Activated CD4-positive, alpha-beta memory T cell treated with anti-CD3 and anti-CD28 coated beads for 36 hours (primary cell): ENCODE measurements around the gene ADD3. TPM values are rescaled to one million over a fixed set of nuclear protein-coding genes. Genes with fewer than 3 reads are reported as not detected.

Experiments
- CTCF ChIA-PET: fragments of 350-600 bp; sonication (Branson Sonifier 250); formaldehyde crosslinking; loops from one replicate; lab custom pipeline; 2021; ENCODE audit warnings: antibody characterized with exemption, inconsistent platforms; lab: Charles Lee
- POLR2A ChIA-PET: fragments of 350-600 bp; sonication (Branson Sonifier 250); formaldehyde crosslinking; loops from one replicate; lab custom pipeline; 2021; ENCODE audit warnings: antibody characterized with exemption; lab: Charles Lee
- DNase-seq: peaks from one replicate; pipeline ENCODE4 v3.0.0-alpha.2; 2020
- H3K27ac Mint-ChIP-seq: one replicate; pipeline ENCODE4 v1.8.0; 2021; ENCODE audit warnings: mixed read lengths
- H3K27me3 Mint-ChIP-seq: one replicate; pipeline ENCODE4 v1.8.0; 2021; ENCODE audit warnings: mixed read lengths
- H3K36me3 Mint-ChIP-seq: one replicate; pipeline ENCODE4 v1.8.0; 2021; ENCODE audit warnings: mixed read lengths
- H3K4me1 Mint-ChIP-seq: one replicate; pipeline ENCODE4 v1.8.0; 2021; ENCODE audit warnings: low read depth, mixed read lengths
- H3K4me3 Mint-ChIP-seq: one replicate; pipeline ENCODE4 v1.8.0; 2021; ENCODE audit warnings: mild to moderate bottlenecking, mixed read lengths
- H3K9me3 Mint-ChIP-seq: one replicate; pipeline ENCODE4 v1.8.0; 2021; ENCODE audit warnings: mixed read lengths
- intact Hi-C: fragments of 100-400 bp; cut with micrococcal nuclease; formaldehyde crosslinking; loops from one replicate; pipeline ENCODE4 v1.15.1; 2023
- total RNA-seq, 2 experiments: library from RNA; stranded (reverse); gene quantifications; one replicate each; pipeline ENCODE4 v1.2.3, GENCODE V29; 2021

The ADD3 gene
- total RNA-seq, 2 experiments from 2014 or later: 92.3 to 93.3 TPM

DNA sequence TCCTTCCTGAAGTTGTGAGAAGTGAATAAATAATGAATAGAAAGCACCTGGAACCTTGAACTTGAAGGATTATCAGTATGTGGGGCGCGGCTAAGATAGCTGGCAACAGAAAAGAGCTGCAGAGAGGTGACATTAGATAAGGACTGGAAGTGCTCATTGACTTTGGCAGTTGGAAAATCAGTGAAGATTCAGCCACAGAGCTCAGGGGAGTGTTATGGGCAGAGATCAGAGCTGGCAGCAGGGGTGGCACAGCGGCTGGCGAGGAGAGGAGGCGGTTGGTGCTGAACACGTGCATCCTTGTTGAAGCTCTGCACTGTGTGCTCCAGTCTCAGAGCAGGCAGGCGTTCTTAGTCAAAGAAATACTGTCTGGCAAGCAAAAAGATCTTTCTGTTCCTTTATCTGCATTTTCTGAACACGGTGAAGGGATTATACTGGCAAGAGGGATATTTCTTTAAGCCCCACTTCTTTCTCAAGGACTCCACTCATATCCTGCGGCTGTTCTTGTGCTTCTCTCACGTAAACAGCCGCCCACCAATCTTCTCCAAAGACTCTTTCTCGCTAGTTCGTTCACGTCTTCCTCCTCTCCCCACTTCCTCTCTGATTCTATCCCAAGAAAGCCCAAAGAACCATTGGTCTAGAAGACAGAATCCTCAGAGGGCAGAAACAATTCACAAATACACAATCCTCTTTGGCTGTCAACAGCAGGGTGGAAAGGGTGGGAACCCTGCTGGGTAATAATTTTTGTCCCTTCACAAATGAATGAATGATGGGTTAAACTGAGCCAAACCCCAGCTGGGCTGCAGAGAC is 38.6 kb upstream of the ADD3 start:
- no peak overlapping the region for H3K27ac Mint-ChIP-seq
- POLR2A ChIA-PET: no interaction called here
- no peaks in the 10 kb centered on the region for H3K27me3 Mint-ChIP-seq
- CTCF ChIA-PET: interaction anchor here (1.2 to 1.3 kb wide), 2 partner anchors 9 to 12 kb away, joined by 5 read pairs; no protein-coding TSS in a partner anchor
- no peaks in the 10 kb centered on the region for H3K36me3 Mint-ChIP-seq
- no peaks in the 10 kb centered on the region for H3K9me3 Mint-ChIP-seq
- no peaks in the 10 kb centered on the region for H3K4me1 Mint-ChIP-seq
- H3K4me3 Mint-ChIP-seq: no peak overlapping the region
- intact Hi-C loops: no loop called here
- no peak for DNase-seq

DNA sequence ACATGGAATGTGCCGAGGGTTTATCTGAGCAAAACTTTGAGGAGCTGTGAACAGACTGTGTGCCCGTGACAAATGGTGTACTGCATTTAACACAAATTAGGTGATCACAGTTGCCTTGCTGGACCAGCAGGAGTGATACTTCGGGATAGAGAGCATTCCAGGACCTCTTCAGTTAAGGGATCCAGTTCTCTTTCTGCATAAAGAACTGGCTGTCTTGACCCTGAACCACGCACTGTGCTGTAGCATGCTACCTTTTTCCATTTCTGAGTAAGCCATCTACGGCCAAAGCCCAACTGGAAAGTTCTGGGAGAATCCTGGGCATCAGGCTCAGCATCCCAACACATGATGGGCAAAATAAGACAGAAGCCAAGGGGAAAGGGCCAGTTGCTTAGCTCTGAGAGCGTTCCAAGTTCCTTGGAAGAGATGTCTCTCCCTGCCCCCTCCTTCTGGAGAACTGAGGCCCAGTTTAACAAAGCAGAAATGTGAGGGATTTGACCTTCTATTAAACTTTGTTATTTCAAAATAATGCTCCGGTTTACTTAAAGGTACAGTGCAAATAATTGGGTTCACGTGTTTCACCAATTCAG is 37.9 kb upstream of the ADD3 start:
- no peak for DNase-seq
- Mint-ChIP-seq H3K4me1 (no peaks in the 10 kb centered on the region), H3K27me3 (no peaks in the 10 kb centered on the region), H3K36me3 (no peaks in the 10 kb centered on the region), H3K9me3 (no peaks in the 10 kb centered on the region), H3K27ac (no peak overlapping the region), H3K4me3 (no peak overlapping the region)
- CTCF ChIA-PET: no interaction called here
- POLR2A ChIA-PET: no interaction called here
- intact Hi-C loops: no loop called here

DNA sequence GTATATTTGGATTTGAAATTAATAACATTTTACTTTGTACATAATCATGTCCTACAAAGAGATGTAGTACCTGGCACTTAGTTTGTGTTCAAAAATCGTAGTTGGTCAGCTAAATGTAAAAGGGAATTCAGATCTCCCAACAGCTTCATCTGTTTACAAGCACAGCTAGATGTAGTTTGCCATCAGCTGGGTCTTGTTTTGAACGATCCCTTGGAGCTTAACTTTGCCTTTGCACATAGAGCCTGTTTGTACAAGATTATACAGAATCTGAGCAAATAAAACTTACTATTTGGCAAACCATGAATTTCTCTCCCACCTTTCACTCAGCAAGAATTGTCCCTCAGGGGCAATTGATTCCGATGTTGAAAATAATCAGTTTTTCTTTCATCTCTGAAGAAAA is 36.1 kb upstream of the ADD3 start:
- Mint-ChIP-seq H3K36me3 (no peaks in the 10 kb centered on the region), H3K4me1 (no peaks in the 10 kb centered on the region), H3K4me3 (no peak overlapping the region), H3K27ac (no peak overlapping the region), H3K9me3 (no peaks in the 10 kb centered on the region), H3K27me3 (no peaks in the 10 kb centered on the region)
- intact Hi-C loops: no loop called here
- ChIA-PET CTCF (no interaction called here), POLR2A (no interaction called here)
- no peak for DNase-seq

DNA sequence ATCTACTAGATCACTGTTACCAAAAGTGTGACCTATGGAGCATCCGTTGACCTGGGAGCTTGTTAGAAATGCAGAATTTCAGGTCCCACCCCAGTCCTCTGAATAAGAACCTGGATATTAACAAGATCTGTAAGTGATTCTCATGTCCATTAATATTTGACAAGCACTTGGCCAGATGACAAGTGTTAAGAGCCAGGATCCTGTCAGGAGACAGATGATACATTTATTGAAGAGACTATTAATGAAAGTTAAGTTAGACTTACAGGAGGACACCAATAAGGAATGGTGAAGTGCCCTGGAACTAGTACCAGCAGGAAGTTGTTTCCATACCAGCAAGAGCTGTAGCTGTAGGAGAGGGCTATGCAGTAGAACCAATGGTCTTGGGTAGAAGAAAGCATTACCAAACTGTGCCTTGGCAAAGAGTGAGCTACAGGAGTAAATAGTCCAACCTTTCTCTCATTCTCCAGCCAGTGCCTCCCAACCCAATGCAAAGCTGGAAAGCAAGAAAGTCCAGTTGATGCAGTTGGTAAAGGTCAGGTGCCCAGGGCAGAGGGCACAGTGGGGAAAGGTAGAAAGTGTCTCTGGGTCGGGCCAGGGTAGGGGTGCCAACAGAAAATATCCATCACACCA is 35.3 kb upstream of the ADD3 start:
- H3K36me3 Mint-ChIP-seq: no peaks in the 10 kb centered on the region
- CTCF ChIA-PET: interaction anchor here (2.0 kb wide), 1 partner anchor 88 kb away, joined by 4 read pairs; no protein-coding TSS in a partner anchor

DNA sequence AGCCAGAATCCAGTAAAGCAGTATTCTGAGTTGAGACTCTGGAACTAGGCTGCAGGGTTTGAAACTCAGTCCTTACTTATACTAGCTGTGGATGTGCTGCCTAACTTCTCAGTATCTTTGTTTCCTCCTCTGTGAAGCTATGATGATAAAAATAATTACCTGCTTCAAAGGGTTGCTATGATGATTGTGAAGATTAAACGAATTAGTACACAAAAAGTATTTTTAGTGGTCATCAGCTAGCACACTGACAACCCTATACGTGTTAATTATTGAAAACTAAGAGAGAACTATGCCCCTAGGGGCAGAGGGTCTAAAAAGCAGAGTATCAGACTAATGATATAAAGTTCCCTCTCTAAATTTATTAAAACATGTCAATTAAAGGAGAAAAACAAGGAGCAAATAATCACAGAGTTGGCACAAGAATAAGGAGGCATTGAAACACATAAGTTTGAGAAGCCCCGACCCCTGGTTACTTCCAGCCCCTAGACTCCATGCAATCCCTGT is 34.4 kb upstream of the ADD3 start:
- DNase-seq: no peak
- Mint-ChIP-seq H3K4me1 (no peaks in the 10 kb centered on the region), H3K36me3 (no peaks in the 10 kb centered on the region), H3K27ac (no peak overlapping the region), H3K27me3 (no peaks in the 10 kb centered on the region), H3K4me3 (no peak overlapping the region), H3K9me3 (no peaks in the 10 kb centered on the region)
- CTCF ChIA-PET: interaction anchor here (0.6 to 2.0 kb wide), 2 partner anchors 89 to 161 kb away, joined by 3 to 4 read pairs; no protein-coding TSS in a partner anchor
- intact Hi-C loops: no loop called here
- POLR2A ChIA-PET: no interaction called here

More for the DNA sequence above, 35.3 kb upstream of the ADD3 start:
- H3K4me1 Mint-ChIP-seq: no peaks in the 10 kb centered on the region
- H3K27me3 Mint-ChIP-seq: no peaks in the 10 kb centered on the region
- POLR2A ChIA-PET: no interaction called here
- no peak overlapping the region for H3K4me3 Mint-ChIP-seq
- H3K27ac Mint-ChIP-seq: no peak overlapping the region
- intact Hi-C loops: no loop called here
- DNase-seq: no peak
- H3K9me3 Mint-ChIP-seq: no peaks in the 10 kb centered on the region

DNA sequence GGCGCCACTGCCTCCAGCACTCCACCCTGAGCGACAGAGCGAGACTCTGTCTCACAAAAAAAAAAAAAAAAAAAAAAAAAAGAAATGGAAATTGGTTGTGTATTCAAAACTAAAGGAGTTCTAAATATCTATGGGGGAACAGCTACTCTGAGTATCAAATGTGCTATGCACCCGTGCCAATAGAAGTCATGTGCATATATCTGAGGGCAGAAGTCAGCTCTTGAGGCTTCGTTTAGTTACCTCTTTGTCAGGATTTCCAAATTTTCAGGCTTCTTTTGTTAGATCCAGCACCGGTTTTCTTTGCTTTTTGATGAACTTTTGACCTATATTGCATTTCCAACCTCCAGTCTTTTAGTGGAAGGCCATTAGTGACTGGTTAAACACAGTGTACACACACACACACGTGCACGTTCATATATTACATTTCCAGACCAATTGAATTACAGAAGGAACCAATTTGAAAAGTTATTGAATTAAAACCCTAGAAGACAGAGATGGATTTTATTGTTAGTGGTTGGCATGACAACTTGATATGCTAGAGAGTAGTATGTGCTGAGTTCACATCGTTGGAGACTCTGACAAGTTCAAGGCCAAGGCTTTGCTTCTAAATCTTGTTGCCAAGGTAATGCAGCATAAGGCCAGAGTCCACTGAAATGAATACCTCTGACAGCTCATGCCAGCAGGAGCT is 33.1 kb upstream of the ADD3 start:
- no peak for DNase-seq
- H3K36me3 Mint-ChIP-seq: no peaks in the 10 kb centered on the region
- H3K4me3 Mint-ChIP-seq: no peak overlapping the region
- POLR2A ChIA-PET: no interaction called here
- H3K4me1 Mint-ChIP-seq: peaks cover 4% of the 10 kb centered on the region
- intact Hi-C loops: no loop called here
- H3K27me3 Mint-ChIP-seq: no peaks in the 10 kb centered on the region
- CTCF ChIA-PET: interaction anchor here (0.7 to 2.0 kb wide), 3 partner anchors 13 to 214 kb away, joined by 3 to 4 read pairs (median 4); no protein-coding TSS in a partner anchor
- no peak overlapping the region for H3K27ac Mint-ChIP-seq
- no peaks in the 10 kb centered on the region for H3K9me3 Mint-ChIP-seq

DNA sequence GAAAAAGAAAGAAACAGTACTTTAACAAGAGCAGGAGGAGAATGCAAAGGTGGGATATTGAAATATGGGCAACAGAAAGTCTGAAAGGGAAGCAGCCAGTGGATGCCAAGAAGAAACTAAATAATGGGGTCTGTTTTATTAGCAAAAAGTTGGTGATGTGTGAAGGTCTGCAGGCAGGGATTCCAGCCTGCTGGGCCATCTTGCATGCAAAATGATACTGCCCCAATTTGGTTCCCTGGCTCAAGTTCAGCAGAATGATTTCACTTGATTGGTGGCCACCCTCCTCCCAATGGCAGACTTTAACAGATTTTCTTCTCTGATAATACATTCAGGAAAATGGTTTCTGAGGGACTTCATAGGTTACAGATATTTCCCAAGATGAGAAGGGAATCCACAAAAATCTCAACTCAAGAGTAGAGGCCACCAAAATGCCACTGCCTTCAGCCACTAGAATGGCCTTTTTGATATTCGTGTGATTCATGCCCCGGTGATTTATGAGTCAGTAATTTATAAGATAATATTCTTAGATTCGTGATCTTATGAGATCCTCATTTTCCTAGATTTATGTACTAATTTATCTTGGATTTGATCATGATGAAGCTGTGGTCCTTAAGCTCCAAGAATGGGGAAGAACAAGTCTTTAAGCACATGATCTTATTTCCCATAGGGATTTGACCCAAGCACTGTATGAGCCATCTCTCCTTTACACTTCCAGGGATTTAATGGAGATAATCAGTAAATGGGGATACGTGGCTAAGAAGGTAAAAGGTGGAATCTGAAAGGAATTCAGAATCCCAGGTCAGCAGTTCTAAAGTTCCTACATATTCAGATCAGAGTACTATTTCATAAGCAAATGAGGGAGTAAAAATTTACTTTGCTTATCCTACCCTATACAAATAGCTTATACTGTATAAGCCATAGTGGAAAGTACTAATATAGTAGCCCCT is 32.3 kb upstream of the ADD3 start:
- no peak for DNase-seq
- intact Hi-C loops: no loop called here
- Mint-ChIP-seq H3K4me1 (peaks cover 4% of the 10 kb centered on the region), H3K27ac (no peak overlapping the region), H3K36me3 (no peaks in the 10 kb centered on the region), H3K4me3 (no peak overlapping the region), H3K27me3 (no peaks in the 10 kb centered on the region), H3K9me3 (no peaks in the 10 kb centered on the region)
- ChIA-PET CTCF (interaction anchor here (0.7 to 3.6 kb wide), 6 partner anchors 13 to 213 kb away, joined by 3 to 17 read pairs (median 4); no protein-coding TSS in a partner anchor), POLR2A (interaction anchor here (1.0 kb wide), 1 partner anchor 65 kb away, joined by 4 read pairs; no protein-coding TSS in a partner anchor)

DNA sequence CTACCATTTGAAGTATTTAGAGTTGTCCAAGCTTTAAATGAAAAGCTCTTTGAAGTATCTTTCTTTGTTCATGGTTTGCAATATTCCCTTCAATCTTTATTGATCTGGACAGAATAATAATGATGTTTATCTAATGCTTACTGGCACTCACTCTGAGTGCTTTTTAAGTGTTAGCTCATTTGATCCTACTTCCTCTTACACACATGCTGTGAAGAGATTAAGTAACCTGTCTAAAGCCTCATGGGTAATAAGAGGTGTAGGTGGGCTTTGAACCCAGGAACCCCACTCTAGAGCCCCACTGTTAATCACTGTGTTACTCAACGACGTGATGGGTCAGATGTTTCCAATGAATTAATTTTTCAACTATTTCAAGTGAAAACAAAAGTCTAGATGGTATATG is 31.1 kb upstream of the ADD3 start:
- CTCF ChIA-PET: interaction anchor here (0.8 to 3.6 kb wide), 9 partner anchors 14 to 162 kb away, joined by 3 to 17 read pairs (median 3); no protein-coding TSS in a partner anchor
- Mint-ChIP-seq H3K36me3 (no peaks in the 10 kb centered on the region), H3K4me3 (no peak overlapping the region), H3K9me3 (no peaks in the 10 kb centered on the region), H3K27ac (no peak overlapping the region), H3K27me3 (no peaks in the 10 kb centered on the region), H3K4me1 (peaks cover 4% of the 10 kb centered on the region)
- POLR2A ChIA-PET: interaction anchor here (1.0 kb wide), 1 partner anchor 66 kb away, joined by 4 read pairs; no protein-coding TSS in a partner anchor
- DNase-seq: no peak
- intact Hi-C loops: no loop called here

DNA sequence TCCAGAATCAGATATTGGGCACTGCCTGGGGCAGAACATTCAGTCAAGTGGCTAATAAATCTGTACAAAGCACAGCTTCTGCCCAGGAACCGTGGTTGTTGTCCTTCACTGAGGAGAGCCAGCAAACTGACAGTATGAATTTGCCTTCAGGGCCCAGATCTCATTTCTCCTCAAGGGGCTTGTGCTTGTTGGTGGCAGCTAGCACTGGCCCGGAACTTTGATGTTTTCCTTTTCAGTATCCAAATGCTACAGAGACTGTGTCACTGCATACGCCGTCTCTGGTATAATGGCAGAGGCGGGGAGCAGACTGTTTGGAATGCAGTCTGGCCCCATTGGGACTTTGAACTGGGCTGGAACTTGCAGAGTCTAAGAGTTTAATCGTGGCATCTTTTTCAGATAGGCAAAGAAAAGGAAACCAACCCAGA is 30.4 kb upstream of the ADD3 start:
- no peaks in the 10 kb centered on the region for H3K36me3 Mint-ChIP-seq
- ChIA-PET CTCF (interaction anchor here (0.5 to 3.6 kb wide), 16 partner anchors 15 to 161 kb away, joined by 3 to 23 read pairs (median 4); partner anchors contain the start of gene ADD3), POLR2A (no interaction called here)
- intact Hi-C loops: no loop called here
- H3K27me3 Mint-ChIP-seq: no peaks in the 10 kb centered on the region
- peaks cover 4% of the 10 kb centered on the region for H3K4me1 Mint-ChIP-seq
- no peak for DNase-seq
- no peak overlapping the region for H3K27ac Mint-ChIP-seq
- no peak overlapping the region for H3K4me3 Mint-ChIP-seq
- no peaks in the 10 kb centered on the region for H3K9me3 Mint-ChIP-seq

DNA sequence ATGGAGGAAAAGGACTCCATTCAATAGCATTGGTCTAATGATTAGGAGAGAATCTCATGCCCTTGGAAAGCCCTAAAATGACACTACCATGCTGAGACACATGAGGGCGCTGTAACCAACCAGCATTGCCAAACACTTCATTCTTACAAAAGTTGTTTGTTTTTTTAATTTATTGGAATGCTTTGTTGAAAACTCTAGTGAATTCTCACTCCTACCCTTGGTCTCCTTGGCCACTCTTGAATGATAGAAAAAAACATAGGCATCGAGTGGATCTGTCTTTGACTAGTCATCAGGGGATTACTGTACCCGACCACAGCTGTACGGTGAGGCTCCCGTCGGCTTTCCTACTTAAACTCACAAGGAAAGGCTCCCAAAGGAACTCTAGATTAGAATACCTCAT is 29.3 kb upstream of the ADD3 start:
- no peaks in the 10 kb centered on the region for H3K9me3 Mint-ChIP-seq
- POLR2A ChIA-PET: no interaction called here
- intact Hi-C loops: loop anchor here (1.0 to 2.0 kb wide), 4 partner anchors 32 to 158 kb away; no protein-coding TSS in a partner anchor
- no peaks in the 10 kb centered on the region for H3K36me3 Mint-ChIP-seq
- H3K27ac Mint-ChIP-seq: no peak overlapping the region
- no peak overlapping the region for H3K4me3 Mint-ChIP-seq
- no peaks in the 10 kb centered on the region for H3K27me3 Mint-ChIP-seq
- H3K4me1 Mint-ChIP-seq: peaks cover 4% of the 10 kb centered on the region
- DNase-seq: peak; percentile 76
- CTCF ChIA-PET: interaction anchor here (0.7 to 3.6 kb wide), 31 partner anchors 10 to 311 kb away, joined by 3 to 23 read pairs (median 4); partner anchors contain the start of gene ADD3
